C1 segment of cervical spinal cord (tissue), 14 donors: ENCODE measurements around the gene GPR63.

Experiments
- DNase-seq, 14 donors: peaks; one replicate each; lab custom pipeline; 2025; lab: John Stamatoyannopoulos, UW

GPR63 gene

GRCh38 chr6:96823743-96824142, 13.5 kb downstream of the GPR63 start:
- DNase-seq = no peak

- DNase-seq = no peak
Observed at GRCh38 chr6:96821034-96821433, 16.2 kb downstream of the GPR63 start.

- no peak for DNase-seq
Observed at GRCh38 chr6:96816301-96816817, 20.9 kb downstream of the GPR63 start.

- no peak for DNase-seq
Observed at GRCh38 chr6:96814625-96815024, 22.7 kb downstream of the GPR63 start.

GRCh38 chr6:96812077-96812703, 25.1 kb downstream of the GPR63 start:
- DNase-seq = no peak

- DNase-seq = no peak
Observed at GRCh38 chr6:96811670-96812069, 25.6 kb downstream of the GPR63 start.

GRCh38 chr6:96811136-96811535, 26.1 kb downstream of the GPR63 start:
- DNase-seq = no peak

- DNase-seq = no peak
Observed at GRCh38 chr6:96809119-96809518, 28.2 kb downstream of the GPR63 start.

- no peak for DNase-seq
Observed at GRCh38 chr6:96803106-96803481, 34.2 kb downstream of the GPR63 start.

- DNase-seq = no peak
Observed at GRCh38 chr6:96795481-96795880, 41.8 kb downstream of the GPR63 start.

- DNase-seq = no peak
Observed at GRCh38 chr6:96794980-96795379, 42.3 kb downstream of the GPR63 start.

GRCh38 chr6:96792561-96793190, 44.6 kb downstream of the GPR63 start:
- DNase-seq = no peak

GRCh38 chr6:96789871-96790270, 47.4 kb downstream of the GPR63 start:
- DNase-seq = no peak

GRCh38 chr6:96787846-96788580, 49.3 kb downstream of the GPR63 start:
- DNase-seq = no peak

- DNase-seq = no peak
Observed at GRCh38 chr6:96786336-96786735, 50.9 kb downstream of the GPR63 start.

- DNase-seq = no peak
Observed at GRCh38 chr6:96784650-96785049, 52.6 kb downstream of the GPR63 start.

GRCh38 chr6:96783307-96783706, 54.0 kb downstream of the GPR63 start:
- DNase-seq = no peak

- DNase-seq = no peak
Observed at GRCh38 chr6:96781557-96781956, 55.7 kb downstream of the GPR63 start.

- no peak for DNase-seq
Observed at GRCh38 chr6:96777113-96777512, 60.2 kb downstream of the GPR63 start.

- no peak for DNase-seq
Observed at GRCh38 chr6:96775727-96776400, 61.4 kb downstream of the GPR63 start.

- no peak for DNase-seq
Observed at GRCh38 chr6:96766769-96767168, 70.5 kb downstream of the GPR63 start.

- no peak for DNase-seq
Observed at GRCh38 chr6:96762599-96762998, 74.7 kb downstream of the GPR63 start.
